Uterus (tissue), 2 donors: ENCODE results near the gene MPP1.
"Not testable (repeated sequence)": the region's sequence is repeated elsewhere in the genome, so short reads cannot be mapped to it uniquely, and the experiment has no call there.

ENCODE experiments used
- POLR2A ChIP-seq, 2 donors: fragments of 450-650 bp; IDR thresholded peaks; one replicate each; pipeline ENCODE4 v1.6.1; 2016; ENCODE audit warnings: antibody characterized with exemption in 2 of 2, mild to moderate bottlenecking in 1 of 2, moderate library complexity in 1 of 2
- TF ChIP-seq, protein P1 (sequence below), 4 experiments: fragments of 200-600 bp in 2 of 4; fragments of 450-650 bp in 2 of 4; sonication (generic) in 2 of 4; IDR thresholded peaks; one replicate each; pipeline ENCODE4 v1.5.1; 2016 to 2019; ENCODE audit warnings: antibody characterized with exemption in 4 of 4, mild to moderate bottlenecking in 2 of 4, moderate library complexity in 1 of 4

GRCh38 chrX:154825586-154825985 is 20.3 kb upstream of the MPP1 start:
- TF ChIP-seq, protein P1, sequence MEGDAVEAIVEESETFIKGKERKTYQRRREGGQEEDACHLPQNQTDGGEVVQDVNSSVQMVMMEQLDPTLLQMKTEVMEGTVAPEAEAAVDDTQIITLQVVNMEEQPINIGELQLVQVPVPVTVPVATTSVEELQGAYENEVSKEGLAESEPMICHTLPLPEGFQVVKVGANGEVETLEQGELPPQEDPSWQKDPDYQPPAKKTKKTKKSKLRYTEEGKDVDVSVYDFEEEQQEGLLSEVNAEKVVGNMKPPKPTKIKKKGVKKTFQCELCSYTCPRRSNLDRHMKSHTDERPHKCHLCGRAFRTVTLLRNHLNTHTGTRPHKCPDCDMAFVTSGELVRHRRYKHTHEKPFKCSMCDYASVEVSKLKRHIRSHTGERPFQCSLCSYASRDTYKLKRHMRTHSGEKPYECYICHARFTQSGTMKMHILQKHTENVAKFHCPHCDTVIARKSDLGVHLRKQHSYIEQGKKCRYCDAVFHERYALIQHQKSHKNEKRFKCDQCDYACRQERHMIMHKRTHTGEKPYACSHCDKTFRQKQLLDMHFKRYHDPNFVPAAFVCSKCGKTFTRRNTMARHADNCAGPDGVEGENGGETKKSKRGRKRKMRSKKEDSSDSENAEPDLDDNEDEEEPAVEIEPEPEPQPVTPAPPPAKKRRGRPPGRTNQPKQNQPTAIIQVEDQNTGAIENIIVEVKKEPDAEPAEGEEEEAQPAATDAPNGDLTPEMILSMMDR (IDR thresholded peaks at IDR 0.05) = not testable (repeated sequence)
- TF ChIP-seq POLR2A (IDR thresholded peaks at IDR 0.05) = not testable (repeated sequence)
